ENCODE measurements around the gene UBLCP1.

Gene UBLCP1

DNA sequence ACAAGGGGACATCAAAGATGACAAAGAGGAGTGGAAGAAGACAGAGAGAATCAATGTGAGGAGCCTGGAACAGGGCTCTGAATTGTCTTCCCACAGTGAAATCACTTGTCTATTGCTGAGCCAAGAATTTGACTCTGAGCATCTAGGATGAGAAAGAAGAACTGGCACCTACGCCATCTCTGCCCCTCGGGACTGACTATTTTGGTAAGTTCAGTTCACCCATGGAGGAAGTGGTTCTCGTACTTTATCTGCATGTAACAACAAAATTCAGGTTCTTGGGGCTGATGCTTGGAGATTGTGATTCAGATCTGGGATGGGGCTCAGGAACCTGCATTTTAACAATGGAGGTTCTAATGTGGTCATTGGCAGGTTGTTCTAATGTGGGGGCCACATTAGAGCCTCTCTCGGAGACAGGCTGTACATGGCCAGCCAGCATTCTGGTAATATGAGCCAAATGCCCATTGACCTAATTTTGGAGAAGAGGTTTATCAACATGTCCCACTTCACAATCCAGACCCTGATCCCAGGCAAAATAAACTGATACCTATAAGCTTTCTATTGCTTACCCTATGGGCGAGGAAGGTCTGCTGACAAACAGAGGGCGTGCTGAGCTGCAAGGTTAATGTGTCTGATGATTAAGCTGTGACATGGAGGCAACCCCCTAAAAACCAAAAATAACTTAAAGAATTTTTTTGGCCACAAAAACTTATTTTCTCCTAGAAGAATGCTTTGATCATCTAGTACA is 69.9 kb downstream of the UBLCP1 start:
- H3K4me3 ChIP-seq (ENCODE audit: low read depth in 1 of 2, low read length in 2 of 2) = no peak overlapping the region
- no peaks in the 10 kb centered on the region for H3K36me3 ChIP-seq (ENCODE audit: insufficient read depth, low read length)
- no peaks in the 10 kb centered on the region for H3K4me1 ChIP-seq (ENCODE audit: insufficient read depth, low read length)
- peaks cover 6 to 16% of the 10 kb centered on the region in 2 donors for H3K27me3 ChIP-seq (ENCODE audit: control insufficient read depth in 1 of 2, insufficient read depth in 2 of 2, low read length in 2 of 2)
- H3K9ac ChIP-seq (ENCODE audit: low read length) = no peak overlapping the region
- H3K27ac ChIP-seq (ENCODE audit: low read depth, low read length) = no peak overlapping the region
- H3K9me3 ChIP-seq (ENCODE audit: low read length) = no peaks in the 10 kb centered on the region

DNA sequence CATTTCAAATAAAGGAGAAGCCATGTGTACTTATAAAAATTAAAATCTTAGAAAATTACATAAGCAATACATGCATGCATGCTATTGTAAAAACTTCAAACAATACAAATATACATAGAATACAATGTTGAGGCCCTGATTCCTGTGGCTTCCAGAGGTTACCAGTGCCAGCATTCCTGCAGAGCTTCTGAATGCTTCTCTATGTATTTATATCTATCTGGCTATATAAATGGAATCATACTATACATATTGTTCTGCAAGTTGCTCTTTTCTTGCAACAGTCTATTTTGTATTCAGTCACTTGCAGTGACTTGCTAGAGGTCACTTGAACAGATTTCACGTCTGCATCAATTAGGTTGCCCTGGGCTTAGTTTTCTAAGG is 70.4 kb downstream of the UBLCP1 start:
- Histone ChIP-seq H3K9me3 (ENCODE audit: low read length) (no peaks in the 10 kb centered on the region), H3K9ac (ENCODE audit: low read length) (no peak overlapping the region), H3K27me3 (ENCODE audit: control insufficient read depth in 1 of 2, insufficient read depth in 2 of 2, low read length in 2 of 2) (peaks cover 4 to 15% of the 10 kb centered on the region in 2 donors), H3K27ac (ENCODE audit: low read depth, low read length) (no peak overlapping the region), H3K4me3 (ENCODE audit: low read depth in 1 of 2, low read length in 2 of 2) (no peak overlapping the region), H3K36me3 (ENCODE audit: insufficient read depth, low read length) (no peaks in the 10 kb centered on the region), H3K4me1 (ENCODE audit: insufficient read depth, low read length) (no peaks in the 10 kb centered on the region)
